Peyer's patch (tissue), 4 donors: ENCODE data around the gene RIC8B. TPM values are rescaled to one million over a fixed set of nuclear protein-coding genes. Genes with fewer than 3 reads are reported as not detected.
A peak's percentile ranks its signal among the peaks of the same experiment; 100 is the strongest.

Source experiments
- DNase-seq, 3 donors: peaks; one replicate each; pipeline ENCODE4 v3.0.0-alpha.2; 2017 to 2019
- H3K27ac ChIP-seq, 4 donors: fragments of 200-600 bp; sonication (generic); one replicate each; pipeline ENCODE4 v1.5.1; 2016 to 2019
- H3K27me3 ChIP-seq, 2 donors: fragments of 200-600 bp; sonication (generic); one replicate each; pipeline ENCODE4 v1.5.1; 2019
- H3K36me3 ChIP-seq, 3 donors: fragments of 200-600 bp; sonication (generic); one replicate each; pipeline ENCODE4 v1.5.1; 2016 to 2019
- H3K4me1 ChIP-seq, 4 donors: fragments of 200-600 bp; sonication (generic); one replicate each; pipeline ENCODE4 v1.5.1; 2016 to 2019
- H3K4me3 ChIP-seq, 4 donors: fragments of 200-600 bp; sonication (generic); 1 replicate in 3 of 4; 2 replicates in 1 of 4; pipeline ENCODE4 v1.5.1; 2016 to 2019; ENCODE audit warnings: mild to moderate bottlenecking in 1 of 4
- H3K9me3 ChIP-seq, 4 donors: fragments of 200-600 bp; sonication (generic); one replicate each; pipeline ENCODE4 v1.5.1; 2016 to 2019; ENCODE audit warnings: mild to moderate bottlenecking in 1 of 4
- CTCF ChIP-seq, 6 experiments: fragments of 450-650 bp in 4 of 6; fragments of 200-600 bp in 2 of 6; sonication (generic) in 1 of 6; IDR thresholded peaks; one replicate each; pipeline ENCODE4 v1.5.1; 2017 to 2019; ENCODE audit warnings: antibody characterized with exemption in 6 of 6, mild to moderate bottlenecking in 3 of 6, moderate library complexity in 1 of 6
- POLR2A ChIP-seq, 2 donors: fragments of 450-650 bp; IDR thresholded peaks; one replicate each; pipeline ENCODE4 v1.5.1; 2017; ENCODE audit warnings: antibody characterized with exemption in 2 of 2, mild to moderate bottlenecking in 2 of 2, moderate library complexity in 2 of 2
- total RNA-seq, 4 donors: library from RNA; depleted of rRNA; stranded (reverse); fragments of >200 nt; gene quantifications; one replicate each; pipeline ENCODE4 v1.1.0, GENCODE V29; 2016

The RIC8B gene
- total RNA-seq, 4 donors from 2014 or later, result 9.5 to 23.1 (median 16.2) TPM

GRCh38 chr12:106913456-106913855 is 139.0 kb downstream of the RIC8B start:
- Histone ChIP-seq H3K4me3 (no peak overlapping the region), H3K9me3 (no peaks in the 10 kb centered on the region), H3K36me3 (no peaks in the 10 kb centered on the region), H3K27ac (no peak overlapping the region), H3K27me3 (no peaks in the 10 kb centered on the region), H3K4me1 (no peaks in the 10 kb centered on the region)
- DNase-seq, result no peak
- no peak for TF ChIP-seq POLR2A (IDR thresholded peaks at IDR 0.05)
- TF ChIP-seq CTCF (IDR thresholded peaks at IDR 0.05), result no peak

- Histone ChIP-seq H3K9me3 (no peaks in the 10 kb centered on the region), H3K36me3 (no peaks in the 10 kb centered on the region), H3K27me3 (no peaks in the 10 kb centered on the region), H3K27ac (no peak overlapping the region), H3K4me1 (no peaks in the 10 kb centered on the region), H3K4me3 (no peak overlapping the region)
- TF ChIP-seq POLR2A (IDR thresholded peaks at IDR 0.05), result no peak
- TF ChIP-seq CTCF (IDR thresholded peaks at IDR 0.05), result no peak
- DNase-seq, result peak in 1 of 3 donors; percentile 56
These were observed 140.5 kb downstream of the RIC8B start for GRCh38 chr12:106914796-106915634.

GRCh38 chr12:106915635-106916026 is 141.1 kb downstream of the RIC8B start:
- Histone ChIP-seq H3K4me1 (no peaks in the 10 kb centered on the region), H3K27me3 (no peaks in the 10 kb centered on the region), H3K4me3 (no peak overlapping the region), H3K36me3 (no peaks in the 10 kb centered on the region), H3K27ac (no peak overlapping the region), H3K9me3 (no peaks in the 10 kb centered on the region)
- TF ChIP-seq CTCF (IDR thresholded peaks at IDR 0.05) (no peak), POLR2A (IDR thresholded peaks at IDR 0.05) (no peak)
- no peak for DNase-seq

- Histone ChIP-seq H3K27ac (no peak overlapping the region), H3K9me3 (no peaks in the 10 kb centered on the region), H3K4me3 (no peak overlapping the region), H3K4me1 (no peaks in the 10 kb centered on the region), H3K27me3 (no peaks in the 10 kb centered on the region), H3K36me3 (no peaks in the 10 kb centered on the region)
- TF ChIP-seq CTCF (IDR thresholded peaks at IDR 0.05) (no peak), POLR2A (IDR thresholded peaks at IDR 0.05) (no peak)
- DNase-seq, result no peak
These were observed 143.0 kb downstream of the RIC8B start for GRCh38 chr12:106917503-106917902.

GRCh38 chr12:106918746-106919145 is 144.3 kb downstream of the RIC8B start:
- H3K27me3 ChIP-seq, result no peaks in the 10 kb centered on the region
- no peaks in the 10 kb centered on the region for H3K36me3 ChIP-seq
- H3K4me1 ChIP-seq, result no peaks in the 10 kb centered on the region
- H3K4me3 ChIP-seq, result no peak overlapping the region
- DNase-seq, result no peak
- TF ChIP-seq POLR2A (IDR thresholded peaks at IDR 0.05), result no peak
- TF ChIP-seq CTCF (IDR thresholded peaks at IDR 0.05), result peak in 3 of 6 experiments; percentile 25 to 41 (median 39)
- no peaks in the 10 kb centered on the region for H3K9me3 ChIP-seq
- no peak overlapping the region for H3K27ac ChIP-seq
